ENCODE results near the gene TPK1. TPM values are rescaled to one million over a fixed set of nuclear protein-coding genes. Genes with fewer than 3 reads are reported as not detected.

The TPK1 gene
- total and polyA plus RNA-seq, 2 of the 4 experiments (the other 2 are of a cell fraction), result 0.38 to 1.8 TPM

DNA sequence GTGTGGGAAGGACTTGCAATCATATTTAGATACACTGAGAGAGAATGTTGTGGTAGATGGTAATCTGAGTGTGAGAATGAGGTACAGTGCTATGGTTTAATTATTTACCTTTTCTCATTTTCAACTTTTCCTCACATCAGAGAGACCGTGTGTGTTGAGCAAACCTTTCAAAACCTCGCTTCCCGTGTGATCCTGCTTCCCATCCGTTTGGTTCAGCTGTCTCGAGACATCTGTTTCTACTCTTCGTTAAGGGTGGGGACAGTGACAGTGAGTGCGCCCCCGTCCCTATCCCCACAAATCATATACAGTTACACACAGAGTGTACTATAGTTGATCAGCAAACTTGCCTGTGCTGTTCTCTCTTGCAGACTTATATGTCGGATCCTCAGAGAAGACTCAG lies 399.4 kb downstream of the TPK1 start:
- H2AK9ac ChIP-seq (replicated peaks; ENCODE audit: low read depth, low read length, poor library complexity), result no peak overlapping the region
- dilution Hi-C loops (cut with HindIII; ENCODE audit: low sequenced_read_pairs, unreplicated experiment), result no loop called here
- no peak overlapping the region for H3K4me3 ChIP-seq (ENCODE audit: insufficient read depth, low read depth, low read length)
- H2BK120ac ChIP-seq (ENCODE audit: low read depth, low read length), result no peak overlapping the region
- no TSS peak for BruUV-seq (replicated peaks)
- ChIA-PET POLR2A (ENCODE audit: unreplicated experiment) (no interaction called here), CTCF (no interaction called here)
- no peak overlapping the region for H4K91ac ChIP-seq (ENCODE audit: insufficient read depth, low read depth, low read length)
- no peak overlapping the region for H3K4ac ChIP-seq (ENCODE audit: low read depth, low read length)
- H3K56ac ChIP-seq (ENCODE audit: extremely low read depth, insufficient read depth, low read length), result no peak overlapping the region
- in situ Hi-C loops (cut with MboI; ENCODE audit: low sequenced_read_pairs), result no loop called here
- H3K9ac ChIP-seq (ENCODE audit: low read depth, low read length), result no peak overlapping the region
- H2AK5ac ChIP-seq (ENCODE audit: low read depth, low read length), result no peak overlapping the region
- H3K9me1 ChIP-seq (ENCODE audit: insufficient read depth, low read length), result no peaks in the 10 kb centered on the region
- no peak overlapping the region for H2BK15ac ChIP-seq (ENCODE audit: low read depth, low read length)
- H3K18ac ChIP-seq (ENCODE audit: low read depth, low read length), result no peak overlapping the region
- intact Hi-C loops (cut with micrococcal nuclease), result no loop called here
- H3K79me1 ChIP-seq (ENCODE audit: low read depth in 1 of 2, low read length in 2 of 2), result no peaks in the 10 kb centered on the region
- H3K4me1 ChIP-seq (ENCODE audit: control insufficient read depth, insufficient read depth, low read length), result no peaks in the 10 kb centered on the region
- H2AFZ ChIP-seq (replicated peaks; ENCODE audit: low read length, poor library complexity), result no peak overlapping the region
- DNase-seq (no peak), ATAC-seq (ENCODE audit: low read depth) (no peak)
- H2BK5ac ChIP-seq (ENCODE audit: low read depth, low read length, poor library complexity, severe bottlenecking), result no peak overlapping the region
- no peak overlapping the region for H3K14ac ChIP-seq (replicated peaks; ENCODE audit: low read depth, low read length)
- H4K5ac ChIP-seq (ENCODE audit: low read depth, low read length), result no peak overlapping the region
- peaks cover 22% of the 10 kb centered on the region for H3K9me3 ChIP-seq (ENCODE audit: control insufficient read depth, insufficient read depth, low read length)
- no peaks in the 10 kb centered on the region for H3K27me3 ChIP-seq (ENCODE audit: control insufficient read depth, insufficient read depth, low read length)
- H2BK20ac ChIP-seq (ENCODE audit: low read depth, low read length), result no peak overlapping the region
- H3K27ac ChIP-seq (ENCODE audit: insufficient read depth, low read length), result no peak overlapping the region
- TF ChIP-seq, protein P1, sequence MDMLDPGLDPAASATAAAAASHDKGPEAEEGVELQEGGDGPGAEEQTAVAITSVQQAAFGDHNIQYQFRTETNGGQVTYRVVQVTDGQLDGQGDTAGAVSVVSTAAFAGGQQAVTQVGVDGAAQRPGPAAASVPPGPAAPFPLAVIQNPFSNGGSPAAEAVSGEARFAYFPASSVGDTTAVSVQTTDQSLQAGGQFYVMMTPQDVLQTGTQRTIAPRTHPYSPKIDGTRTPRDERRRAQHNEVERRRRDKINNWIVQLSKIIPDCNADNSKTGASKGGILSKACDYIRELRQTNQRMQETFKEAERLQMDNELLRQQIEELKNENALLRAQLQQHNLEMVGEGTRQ (IDR thresholded peaks at IDR 0.05; ENCODE audit: low read depth, low read length), result no peak
- TF ChIP-seq MAFK (IDR thresholded peaks at IDR 0.05; ENCODE audit: low read depth, low read length) (no peak), FOS (IDR thresholded peaks at IDR 0.05; ENCODE audit: low read depth, low read length) (no peak), CHD1 (IDR thresholded peaks at IDR 0.05; ENCODE audit: low read depth, low read length) (no peak), BHLHE40 (IDR thresholded peaks at IDR 0.05; ENCODE audit: low read depth, low read length) (no peak), NFE2L2 (IDR thresholded peaks at IDR 0.05; ENCODE audit: low read depth, low read length) (no peak), RFX5 (IDR thresholded peaks at IDR 0.05; ENCODE audit: low read depth, low read length) (no peak), POLR2A (IDR thresholded peaks at IDR 0.05; ENCODE audit: low read depth, low read length) (no peak), SMC3 (IDR thresholded peaks at IDR 0.05; ENCODE audit: low read depth, low read length) (no peak), RAD21 (IDR thresholded peaks at IDR 0.05; ENCODE audit: low read length) (no peak), MXI1 (IDR thresholded peaks at IDR 0.05; ENCODE audit: borderline replicate concordance, low read depth, low read length) (no peak), MAZ (IDR thresholded peaks at IDR 0.05; ENCODE audit: borderline replicate concordance, low read depth, low read length) (no peak)
- TF ChIP-seq, protein P2, sequence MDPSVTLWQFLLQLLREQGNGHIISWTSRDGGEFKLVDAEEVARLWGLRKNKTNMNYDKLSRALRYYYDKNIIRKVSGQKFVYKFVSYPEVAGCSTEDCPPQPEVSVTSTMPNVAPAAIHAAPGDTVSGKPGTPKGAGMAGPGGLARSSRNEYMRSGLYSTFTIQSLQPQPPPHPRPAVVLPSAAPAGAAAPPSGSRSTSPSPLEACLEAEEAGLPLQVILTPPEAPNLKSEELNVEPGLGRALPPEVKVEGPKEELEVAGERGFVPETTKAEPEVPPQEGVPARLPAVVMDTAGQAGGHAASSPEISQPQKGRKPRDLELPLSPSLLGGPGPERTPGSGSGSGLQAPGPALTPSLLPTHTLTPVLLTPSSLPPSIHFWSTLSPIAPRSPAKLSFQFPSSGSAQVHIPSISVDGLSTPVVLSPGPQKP (IDR thresholded peaks at IDR 0.05; ENCODE audit: borderline replicate concordance, low read depth, low read length), result no peak
- TF ChIP-seq, protein P3, sequence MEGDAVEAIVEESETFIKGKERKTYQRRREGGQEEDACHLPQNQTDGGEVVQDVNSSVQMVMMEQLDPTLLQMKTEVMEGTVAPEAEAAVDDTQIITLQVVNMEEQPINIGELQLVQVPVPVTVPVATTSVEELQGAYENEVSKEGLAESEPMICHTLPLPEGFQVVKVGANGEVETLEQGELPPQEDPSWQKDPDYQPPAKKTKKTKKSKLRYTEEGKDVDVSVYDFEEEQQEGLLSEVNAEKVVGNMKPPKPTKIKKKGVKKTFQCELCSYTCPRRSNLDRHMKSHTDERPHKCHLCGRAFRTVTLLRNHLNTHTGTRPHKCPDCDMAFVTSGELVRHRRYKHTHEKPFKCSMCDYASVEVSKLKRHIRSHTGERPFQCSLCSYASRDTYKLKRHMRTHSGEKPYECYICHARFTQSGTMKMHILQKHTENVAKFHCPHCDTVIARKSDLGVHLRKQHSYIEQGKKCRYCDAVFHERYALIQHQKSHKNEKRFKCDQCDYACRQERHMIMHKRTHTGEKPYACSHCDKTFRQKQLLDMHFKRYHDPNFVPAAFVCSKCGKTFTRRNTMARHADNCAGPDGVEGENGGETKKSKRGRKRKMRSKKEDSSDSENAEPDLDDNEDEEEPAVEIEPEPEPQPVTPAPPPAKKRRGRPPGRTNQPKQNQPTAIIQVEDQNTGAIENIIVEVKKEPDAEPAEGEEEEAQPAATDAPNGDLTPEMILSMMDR (conservative IDR thresholded peaks at IDR 0.05; ENCODE audit: low read depth, low read length), result no peak
- H3K23ac ChIP-seq (ENCODE audit: low read depth, low read length), result no peak overlapping the region
- H3K4me2 ChIP-seq (ENCODE audit: low read depth, low read length), result no peak overlapping the region
- H4K20me1 ChIP-seq (ENCODE audit: insufficient read depth, low read length), result no peaks in the 10 kb centered on the region
- no peaks in the 10 kb centered on the region for H3K36me3 ChIP-seq (ENCODE audit: control insufficient read depth, insufficient read depth, low read length)
- no peak overlapping the region for H4K8ac ChIP-seq (ENCODE audit: low read depth in 2 of 2, low read length in 2 of 2)
- WGBS, 2 experiments (ENCODE audit: extremely low coverage in 2 of 2, insufficient read length in 1 of 2), result no CpG with 5 or more reads among the region's 9 CpGs
